Measurements from ENCODE around the gene PRPS1L1. TPM values are rescaled to one million over a fixed set of nuclear protein-coding genes. Genes with fewer than 3 reads are reported as not detected.

The PRPS1L1 gene
- total RNA-seq, 1 experiment from 2014 or later: not detected

DNA sequence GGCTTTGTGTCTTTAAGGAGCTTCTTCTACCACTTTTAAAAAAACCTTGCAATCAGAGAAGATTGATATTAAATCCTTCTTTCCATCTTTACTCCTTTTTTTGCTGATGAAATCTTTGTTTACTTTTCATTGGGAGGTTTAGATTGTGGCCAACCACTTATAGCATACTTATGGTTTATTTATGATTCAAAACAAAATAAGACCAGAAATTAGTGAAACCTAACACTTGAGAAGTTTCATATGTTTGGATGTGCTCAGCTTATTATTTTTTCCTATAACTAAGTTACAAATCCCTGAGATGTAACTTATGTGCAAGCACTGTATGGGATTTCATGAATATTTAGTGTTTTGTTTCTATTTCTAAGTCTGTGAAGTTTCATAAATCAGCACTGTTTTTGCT lies 13.5 kb upstream of the PRPS1L1 start:
- no peak for DNase-seq (ENCODE audit: low spot score)
- Mint-ChIP-seq H3K27ac (no peak overlapping the region), H3K9me3 (peaks cover 7% of the 10 kb centered on the region), H3K4me1 (no peaks in the 10 kb centered on the region), H3K4me3 (no peak overlapping the region), H3K27me3 (ENCODE audit: low read depth) (no peaks in the 10 kb centered on the region), H3K36me3 (no peaks in the 10 kb centered on the region)
- ChIA-PET POLR2A (no interaction called here), CTCF (no interaction called here)
- ATAC-seq: no peak
- no peak for TF ChIP-seq ZBTB43 (CRISPR knock-in tag; IDR thresholded peaks at IDR 0.05)
- no peak for TF ChIP-seq EMX1 (CRISPR knock-in tag; IDR thresholded peaks at IDR 0.05)
- TF ChIP-seq ZNF423 (CRISPR knock-in tag; IDR thresholded peaks at IDR 0.05): no peak
- TF ChIP-seq NFYB (CRISPR knock-in tag; conservative IDR thresholded peaks at IDR 0.05; ENCODE audit: low read depth): no peak
- TF ChIP-seq ARID4B (CRISPR knock-in tag; IDR thresholded peaks at IDR 0.05; ENCODE audit: borderline replicate concordance): no peak
- TF ChIP-seq KAT7 (CRISPR knock-in tag; IDR thresholded peaks at IDR 0.05; ENCODE audit: borderline replicate concordance): no peak
- TF ChIP-seq CTCF (IDR thresholded peaks at IDR 0.05): no peak
- no peak for TF ChIP-seq USF2 (CRISPR knock-in tag; IDR thresholded peaks at IDR 0.05)

DNA sequence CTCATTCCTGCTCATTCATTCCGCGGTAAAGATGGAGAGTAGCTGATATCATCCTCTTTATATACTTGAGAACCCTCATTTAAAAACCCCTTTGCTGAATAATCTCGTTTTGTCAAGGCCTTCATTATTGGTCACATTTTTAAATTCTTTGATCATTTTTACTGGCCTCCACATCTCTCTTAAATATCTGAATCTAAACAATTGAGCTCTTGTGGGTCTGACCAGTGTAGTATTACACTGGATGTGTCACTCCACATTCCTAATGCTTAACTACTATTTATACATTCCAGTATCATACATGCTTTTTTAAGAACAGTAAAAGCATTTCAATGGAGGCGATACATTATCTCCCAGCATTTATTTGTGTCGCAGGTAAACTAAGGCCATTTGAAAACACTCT lies 12.6 kb upstream of the PRPS1L1 start:
- ChIA-PET CTCF (no interaction called here), POLR2A (no interaction called here)
- no peak for DNase-seq (ENCODE audit: low spot score)
- Mint-ChIP-seq H3K27me3 (ENCODE audit: low read depth) (no peaks in the 10 kb centered on the region), H3K27ac (no peak overlapping the region), H3K4me3 (no peak overlapping the region), H3K9me3 (peaks cover 7% of the 10 kb centered on the region), H3K4me1 (no peaks in the 10 kb centered on the region), H3K36me3 (no peaks in the 10 kb centered on the region)
- ATAC-seq: no peak
- TF ChIP-seq, protein P1, sequence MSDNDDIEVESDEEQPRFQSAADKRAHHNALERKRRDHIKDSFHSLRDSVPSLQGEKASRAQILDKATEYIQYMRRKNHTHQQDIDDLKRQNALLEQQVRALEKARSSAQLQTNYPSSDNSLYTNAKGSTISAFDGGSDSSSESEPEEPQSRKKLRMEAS (CRISPR knock-in tag; IDR thresholded peaks at IDR 0.05): no peak
- TF ChIP-seq IRF1 (CRISPR knock-in tag; IDR thresholded peaks at IDR 0.05) (no peak), TEAD1 (CRISPR knock-in tag; IDR thresholded peaks at IDR 0.05) (no peak), ZSCAN18 (CRISPR knock-in tag; IDR thresholded peaks at IDR 0.05) (no peak)
